ENCODE data around the gene MUCL1. TPM values are rescaled to one million over a fixed set of nuclear protein-coding genes. Genes with fewer than 3 reads are reported as not detected.

MUCL1 gene, protein sequence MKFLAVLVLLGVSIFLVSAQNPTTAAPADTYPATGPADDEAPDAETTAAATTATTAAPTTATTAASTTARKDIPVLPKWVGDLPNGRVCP
- not detected in 2 replicates for total RNA-seq
- not detected for total RNA-seq (2013)
- polyA plus RNA-seq = not detected in 2 replicates
- not detected in 2 replicates for polyA minus RNA-seq

DNA sequence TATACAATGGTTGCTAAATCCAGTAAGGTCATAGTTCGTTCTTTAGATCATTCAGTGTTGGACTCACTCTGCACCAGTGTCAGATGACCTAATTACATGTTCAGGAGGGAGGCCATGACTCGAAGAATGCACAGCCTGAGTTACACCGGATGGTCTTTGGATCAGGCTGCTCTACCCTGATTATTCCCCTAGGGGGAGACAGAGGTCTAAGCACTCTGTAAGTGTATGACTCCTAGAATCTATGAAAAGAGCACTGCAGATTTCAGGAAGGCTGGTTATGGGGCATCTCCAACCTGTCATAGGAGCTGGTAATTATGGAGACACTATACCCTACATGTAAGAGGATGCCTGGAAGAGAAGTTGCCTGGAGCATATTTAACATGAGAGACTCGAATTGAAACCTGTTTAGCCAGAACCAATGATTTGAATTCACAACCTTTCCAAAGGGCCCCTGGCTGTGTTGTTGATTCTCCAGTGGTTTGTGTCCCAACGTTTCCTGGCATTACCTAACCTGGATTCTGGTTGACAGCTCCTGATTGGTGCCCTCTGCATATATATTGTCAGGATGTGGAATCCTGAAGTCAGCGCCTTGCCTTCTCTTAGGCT is at the start of gene MUCL1:
TSS of gene MUCL1 (plus strand) at position 584 of the 606 bp plus-strand sequence. CDS start 67 bp downstream, outside the sequence.
- Histone ChIP-seq H3K79me2 (ENCODE audit: control insufficient read depth, insufficient read depth, low read length) (no peaks in the 10 kb centered on the region), H3K4me1 (ENCODE audit: control insufficient read depth in 2 of 2, insufficient read depth in 2 of 2, low read length in 2 of 2) (no peaks in the 10 kb centered on the region), H3K9ac (ENCODE audit: low read length) (no peak within 1 kb of the TSS), H3K27me3 (replicated peaks in 1 of 4; ENCODE audit: control extremely low read depth in 1 of 4, control insufficient read depth in 3 of 4, insufficient read depth in 4 of 4, low read length in 3 of 4) (no peaks in the 10 kb centered on the region), H3K4me3 (ENCODE audit: control extremely low read depth in 1 of 5, extremely low read depth in 1 of 5, insufficient read depth in 1 of 5, low read depth in 2 of 5, low read length in 4 of 5) (no peak within 1 kb of the TSS), H4K20me1 (ENCODE audit: control insufficient read depth, insufficient read depth, low read length, poor library complexity, severe bottlenecking) (no peaks in the 10 kb centered on the region), H3K36me3 (replicated peaks in 1 of 2; ENCODE audit: control extremely low read depth in 1 of 2, control insufficient read depth in 1 of 2, extremely low read depth in 1 of 2, insufficient read depth in 2 of 2, low read length in 1 of 2) (no peaks in the 10 kb centered on the region), H2AFZ (ENCODE audit: insufficient read depth, low read depth, low read length, poor library complexity, severe bottlenecking) (no peak within 1 kb of the TSS), H3K27ac (ENCODE audit: low read length in 2 of 2) (no peak within 1 kb of the TSS), H3K4me2 (replicated peaks; ENCODE audit: low read depth, low read length, poor library complexity, severe bottlenecking) (no peak within 1 kb of the TSS), H3K9me3 (ENCODE audit: control extremely low read depth in 1 of 3, control insufficient read depth in 2 of 3, insufficient read depth in 1 of 3, low read length in 2 of 3) (no peaks in the 10 kb centered on the region)
- Mint-ChIP-seq H3K4me1 (no peaks in the 10 kb centered on the region), H3K4me3 (no peak within 1 kb of the TSS), H3K27me3 (peaks cover 5% of the 10 kb centered on the region), H3K9me3 (ENCODE audit: insufficient read depth) (no peaks in the 10 kb centered on the region), H3K27ac (no peak within 1 kb of the TSS)
- CTCF ChIA-PET = interaction anchor here (0.7 to 5.0 kb wide), 8 partner anchors 9 to 289 kb away, joined by 3 to 36 read pairs (median 6); no protein-coding TSS in a partner anchor
- ATAC-seq (ENCODE audit: low read depth) (peak; percentile 81), DNase-seq (peak; percentile 68)
- 29% methylated on average over 4 of the region's 6 CpGs for WGBS (ENCODE audit: insufficient coverage)
- POLR2A ChIA-PET = no interaction called here
- intact Hi-C loops (cut with micrococcal nuclease) = loop anchor here (1.0 kb wide), 2 partner anchors 104 to 219 kb away; no protein-coding TSS in a partner anchor
- no peak for TF ChIP-seq EZH2 (IDR thresholded peaks at IDR 0.05; ENCODE audit: borderline replicate concordance, insufficient read depth, low read depth, low read length, poor library complexity, severe bottlenecking)
- TF ChIP-seq, protein P1, sequence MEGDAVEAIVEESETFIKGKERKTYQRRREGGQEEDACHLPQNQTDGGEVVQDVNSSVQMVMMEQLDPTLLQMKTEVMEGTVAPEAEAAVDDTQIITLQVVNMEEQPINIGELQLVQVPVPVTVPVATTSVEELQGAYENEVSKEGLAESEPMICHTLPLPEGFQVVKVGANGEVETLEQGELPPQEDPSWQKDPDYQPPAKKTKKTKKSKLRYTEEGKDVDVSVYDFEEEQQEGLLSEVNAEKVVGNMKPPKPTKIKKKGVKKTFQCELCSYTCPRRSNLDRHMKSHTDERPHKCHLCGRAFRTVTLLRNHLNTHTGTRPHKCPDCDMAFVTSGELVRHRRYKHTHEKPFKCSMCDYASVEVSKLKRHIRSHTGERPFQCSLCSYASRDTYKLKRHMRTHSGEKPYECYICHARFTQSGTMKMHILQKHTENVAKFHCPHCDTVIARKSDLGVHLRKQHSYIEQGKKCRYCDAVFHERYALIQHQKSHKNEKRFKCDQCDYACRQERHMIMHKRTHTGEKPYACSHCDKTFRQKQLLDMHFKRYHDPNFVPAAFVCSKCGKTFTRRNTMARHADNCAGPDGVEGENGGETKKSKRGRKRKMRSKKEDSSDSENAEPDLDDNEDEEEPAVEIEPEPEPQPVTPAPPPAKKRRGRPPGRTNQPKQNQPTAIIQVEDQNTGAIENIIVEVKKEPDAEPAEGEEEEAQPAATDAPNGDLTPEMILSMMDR (IDR thresholded peaks at IDR 0.05) = peak; percentile 98

DNA sequence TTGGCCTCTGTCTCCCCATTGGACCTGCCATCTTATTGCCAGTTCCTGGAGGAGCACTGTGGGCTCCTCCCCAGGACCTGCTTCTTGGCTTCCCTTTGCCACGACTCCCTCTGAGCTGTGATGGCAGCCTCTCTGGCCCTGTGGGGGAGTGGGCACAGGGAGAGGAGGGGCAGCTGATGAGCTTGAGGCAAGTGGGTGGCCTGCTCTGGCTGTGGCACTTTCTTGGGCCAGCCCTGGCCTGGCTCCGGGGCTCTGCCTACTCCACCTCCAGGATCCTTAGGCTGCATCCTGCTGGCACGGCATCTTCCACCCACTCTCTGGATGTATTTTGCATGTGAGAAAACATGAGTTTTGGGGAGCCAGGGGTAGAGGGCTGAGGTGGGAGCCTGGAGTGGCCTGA is 32.6 kb upstream of the MUCL1 start:
- no peaks in the 10 kb centered on the region for H3K4me1 ChIP-seq (ENCODE audit: control insufficient read depth in 2 of 2, insufficient read depth in 2 of 2, low read length in 2 of 2)
- ChIA-PET POLR2A (no interaction called here), CTCF (no interaction called here)
- no peaks in the 10 kb centered on the region for H3K4me1 Mint-ChIP-seq
- H2AFZ ChIP-seq (ENCODE audit: insufficient read depth, low read depth, low read length, poor library complexity, severe bottlenecking) = no peak overlapping the region
- TF ChIP-seq, protein P1 (IDR thresholded peaks at IDR 0.05) = no peak
- TF ChIP-seq EZH2 (IDR thresholded peaks at IDR 0.05; ENCODE audit: borderline replicate concordance, insufficient read depth, low read depth, low read length, poor library complexity, severe bottlenecking) = no peak
- H3K9me3 Mint-ChIP-seq (ENCODE audit: insufficient read depth) = no peaks in the 10 kb centered on the region
- no peaks in the 10 kb centered on the region for H4K20me1 ChIP-seq (ENCODE audit: control insufficient read depth, insufficient read depth, low read length, poor library complexity, severe bottlenecking)
- H3K4me2 ChIP-seq (replicated peaks; ENCODE audit: low read depth, low read length, poor library complexity, severe bottlenecking) = no peak overlapping the region
- DNase-seq (no peak), ATAC-seq (ENCODE audit: low read depth) (no peak)
- peaks cover 0 to 23% (median 0%) of the 10 kb centered on the region in 3 donors for H3K9me3 ChIP-seq (ENCODE audit: control extremely low read depth in 1 of 3, control insufficient read depth in 2 of 3, insufficient read depth in 1 of 3, low read length in 2 of 3)
- no peaks in the 10 kb centered on the region for H3K79me2 ChIP-seq (ENCODE audit: control insufficient read depth, insufficient read depth, low read length)
- 83% methylated on average over 1 of the region's 3 CpGs for WGBS (ENCODE audit: insufficient coverage)
- H3K9ac ChIP-seq (ENCODE audit: low read length) = no peak overlapping the region
- peaks cover 29% of the 10 kb centered on the region for H3K27me3 Mint-ChIP-seq
- H3K27ac ChIP-seq (ENCODE audit: low read length in 2 of 2) = no peak overlapping the region
- H3K4me3 ChIP-seq (ENCODE audit: control extremely low read depth in 1 of 5, extremely low read depth in 1 of 5, insufficient read depth in 1 of 5, low read depth in 2 of 5, low read length in 4 of 5) = no peak overlapping the region
- H3K27ac Mint-ChIP-seq = no peak overlapping the region
- intact Hi-C loops (cut with micrococcal nuclease) = no loop called here
- no peak overlapping the region for H3K4me3 Mint-ChIP-seq
- no peaks in the 10 kb centered on the region for H3K36me3 ChIP-seq (replicated peaks in 1 of 2; ENCODE audit: control extremely low read depth in 1 of 2, control insufficient read depth in 1 of 2, extremely low read depth in 1 of 2, insufficient read depth in 2 of 2, low read length in 1 of 2)
- peaks cover 0 to 5% (median 0%) of the 10 kb centered on the region in 4 experiments for H3K27me3 ChIP-seq (replicated peaks in 1 of 4; ENCODE audit: control extremely low read depth in 1 of 4, control insufficient read depth in 3 of 4, insufficient read depth in 4 of 4, low read length in 3 of 4)

Data from B cell (primary cell).